RWPE1 (cell line): Measurements from ENCODE around the gene SHBG.

ENCODE experiments used
- CTCF ChIA-PET: fragments of 350-600 bp; sonication (Branson Sonifier 250); formaldehyde crosslinking; extraction: SDS; loops from one replicate; lab custom pipeline; 2021; lab: Yijun Ruan, JAX
- POLR2A ChIA-PET: fragments of 400-600 bp; formaldehyde crosslinking; extraction: SDS; loops from one replicate; lab custom pipeline; 2020; ENCODE audit warnings: antibody characterized with exemption; ENCODE audit not compliant: low non-redundant PET; lab: Yijun Ruan, JAX
- DNase-seq: peaks from one replicate; pipeline ENCODE4 v3.0.0; 2012; ENCODE audit warnings: low spot score
- H3K27ac ChIP-seq: fragments of 450-650 bp; 2 replicates; pipeline ENCODE4 v1.5.1; 2017
- TF ChIP-seq, protein P1 (sequence below): fragments of 450-650 bp; conservative IDR thresholded peaks from 2 replicates; pipeline ENCODE4 v1.5.1; 2017; ENCODE audit warnings: low read depth, mild to moderate bottlenecking

SHBG gene, protein sequence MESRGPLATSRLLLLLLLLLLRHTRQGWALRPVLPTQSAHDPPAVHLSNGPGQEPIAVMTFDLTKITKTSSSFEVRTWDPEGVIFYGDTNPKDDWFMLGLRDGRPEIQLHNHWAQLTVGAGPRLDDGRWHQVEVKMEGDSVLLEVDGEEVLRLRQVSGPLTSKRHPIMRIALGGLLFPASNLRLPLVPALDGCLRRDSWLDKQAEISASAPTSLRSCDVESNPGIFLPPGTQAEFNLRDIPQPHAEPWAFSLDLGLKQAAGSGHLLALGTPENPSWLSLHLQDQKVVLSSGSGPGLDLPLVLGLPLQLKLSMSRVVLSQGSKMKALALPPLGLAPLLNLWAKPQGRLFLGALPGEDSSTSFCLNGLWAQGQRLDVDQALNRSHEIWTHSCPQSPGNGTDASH

GRCh38 chr17:7629939-7630571, at the start of gene SHBG:
Gene SHBG, plus strand, starts transcription at chr17:7630135. Its CDS starts 38 bp downstream, at chr17:7630173.
- CTCF ChIA-PET: no interaction called here
- POLR2A ChIA-PET: no interaction called here
- H3K27ac ChIP-seq: no peak within 1 kb of the TSS
- DNase-seq: no peak
- TF ChIP-seq, protein P1, sequence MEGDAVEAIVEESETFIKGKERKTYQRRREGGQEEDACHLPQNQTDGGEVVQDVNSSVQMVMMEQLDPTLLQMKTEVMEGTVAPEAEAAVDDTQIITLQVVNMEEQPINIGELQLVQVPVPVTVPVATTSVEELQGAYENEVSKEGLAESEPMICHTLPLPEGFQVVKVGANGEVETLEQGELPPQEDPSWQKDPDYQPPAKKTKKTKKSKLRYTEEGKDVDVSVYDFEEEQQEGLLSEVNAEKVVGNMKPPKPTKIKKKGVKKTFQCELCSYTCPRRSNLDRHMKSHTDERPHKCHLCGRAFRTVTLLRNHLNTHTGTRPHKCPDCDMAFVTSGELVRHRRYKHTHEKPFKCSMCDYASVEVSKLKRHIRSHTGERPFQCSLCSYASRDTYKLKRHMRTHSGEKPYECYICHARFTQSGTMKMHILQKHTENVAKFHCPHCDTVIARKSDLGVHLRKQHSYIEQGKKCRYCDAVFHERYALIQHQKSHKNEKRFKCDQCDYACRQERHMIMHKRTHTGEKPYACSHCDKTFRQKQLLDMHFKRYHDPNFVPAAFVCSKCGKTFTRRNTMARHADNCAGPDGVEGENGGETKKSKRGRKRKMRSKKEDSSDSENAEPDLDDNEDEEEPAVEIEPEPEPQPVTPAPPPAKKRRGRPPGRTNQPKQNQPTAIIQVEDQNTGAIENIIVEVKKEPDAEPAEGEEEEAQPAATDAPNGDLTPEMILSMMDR: no peak

DNA sequence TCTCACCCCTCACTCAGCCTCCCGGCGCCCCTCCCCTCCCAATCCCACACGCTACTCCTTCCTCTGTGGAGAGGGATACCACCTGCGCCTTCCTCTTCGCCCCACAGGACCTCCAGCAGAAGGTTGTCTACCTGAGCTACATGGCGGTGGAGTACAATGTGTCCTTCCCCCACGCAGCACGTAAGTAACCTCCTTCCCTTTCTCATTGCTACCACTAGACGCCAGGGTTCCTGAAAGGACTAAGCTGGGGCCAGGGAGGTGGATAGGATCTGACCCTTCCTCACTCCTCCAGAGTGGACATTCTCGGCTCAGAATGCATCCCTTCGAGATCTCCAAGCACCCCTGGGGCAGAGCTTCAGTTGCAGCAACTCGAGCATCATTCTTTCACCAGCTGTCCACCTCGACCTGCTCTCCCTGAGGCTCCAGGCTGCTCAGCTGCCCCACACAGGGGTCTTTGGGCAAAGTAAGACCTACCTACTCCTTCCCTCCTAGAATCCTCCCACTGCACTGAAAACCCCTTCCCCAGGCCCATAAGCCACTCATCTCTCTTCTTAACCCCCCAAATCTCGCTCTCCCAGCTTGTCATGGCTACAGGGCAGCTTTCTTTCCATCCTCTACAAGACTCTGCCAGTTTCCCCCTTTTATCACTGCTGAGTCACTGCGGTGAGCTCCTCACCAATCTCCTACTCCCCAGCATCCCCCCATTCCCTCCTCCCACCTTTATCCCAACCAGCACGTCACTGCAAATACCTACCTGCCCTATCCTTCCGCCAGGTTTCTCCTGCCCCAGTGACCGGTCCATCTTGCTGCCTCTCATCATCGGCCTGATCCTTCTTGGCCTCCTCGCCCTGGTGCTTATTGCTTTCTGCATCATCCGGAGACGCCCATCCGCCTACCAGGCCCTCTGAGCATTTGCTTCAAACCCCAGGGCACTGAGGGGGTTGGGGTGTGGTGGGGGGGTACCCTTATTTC, 49.0 kb upstream of the SHBG start:
- no peak for DNase-seq
- H3K27ac ChIP-seq: peak overlapping the region; percentile 100
- ChIA-PET CTCF (interaction anchor here (3.0 kb wide), 1 partner anchor 8 kb away, joined by 21 read pairs; the partner anchor contains the start of gene SOX15), POLR2A (interaction anchor here (0.6 to 2.0 kb wide), 2 partner anchors 9 to 453 kb away, joined by 4 to 18 read pairs; partner anchors contain the start of gene SOX15)
- TF ChIP-seq, protein P1: no peak

- peak overlapping the region; percentile 100 for H3K27ac ChIP-seq
- TF ChIP-seq, protein P1: no peak
- ChIA-PET POLR2A (no interaction called here), CTCF (interaction anchor here (0.5 kb wide), 1 partner anchor 66 kb away, joined by 5 read pairs; no protein-coding TSS in a partner anchor)
- DNase-seq: no peak
Measured at GRCh38 chr17:7582396-7583252, 47.3 kb upstream of the SHBG start.

DNA sequence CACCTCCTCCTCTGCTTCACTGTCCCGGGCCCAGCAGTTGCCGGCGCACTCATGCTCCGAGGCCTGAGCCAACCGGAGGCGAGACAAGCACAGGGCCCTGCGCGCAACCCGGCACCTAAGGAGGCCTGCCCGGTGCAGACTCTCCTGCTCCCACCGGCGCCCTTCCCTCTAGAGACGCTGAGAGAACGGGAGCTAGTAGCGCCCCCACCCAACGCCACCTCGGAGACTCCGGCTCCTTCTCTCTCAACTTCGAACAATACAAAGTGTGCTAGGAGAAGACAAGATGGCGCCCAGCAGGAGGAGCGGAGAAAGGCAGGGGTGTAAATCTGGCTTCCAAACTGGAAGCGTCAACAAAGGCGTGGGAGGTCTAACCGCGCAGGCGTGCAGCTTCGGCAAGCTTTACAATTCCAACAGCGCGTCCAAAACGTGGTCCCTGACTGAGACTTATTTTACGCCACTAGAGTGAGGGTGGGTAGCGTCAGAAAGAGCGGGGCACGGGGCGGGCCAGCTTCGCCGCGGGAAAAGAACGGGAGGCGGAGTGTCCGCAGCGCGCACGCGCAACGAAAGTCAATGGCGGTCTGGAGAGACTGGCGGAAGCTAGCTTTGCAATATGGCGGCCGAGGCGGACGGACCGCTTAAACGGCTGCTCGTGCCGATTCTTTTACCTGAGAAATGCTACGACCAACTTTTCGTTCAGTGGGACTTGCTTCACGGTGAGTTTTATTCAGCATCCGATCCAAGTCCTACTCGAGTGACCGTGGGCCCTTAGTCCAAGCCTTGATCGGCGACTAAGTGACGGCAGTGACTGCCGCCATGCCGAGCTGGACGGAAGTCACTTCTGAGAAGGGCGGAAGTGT, 46.5 kb upstream of the SHBG start, which contains the start of gene MPDU1:
Gene MPDU1, plus strand, starts transcription at position 600 of the 857 bp plus-strand sequence. Its CDS starts 11 bp downstream, at position 611.
- TF ChIP-seq, protein P1: no peak
- peak within 1 kb of the TSS; percentile 100 for H3K27ac ChIP-seq
- POLR2A ChIA-PET: interaction anchor here (0.5 to 1.0 kb wide), 3 partner anchors 10 to 640 kb away, joined by 3 to 4 read pairs (median 3); no protein-coding TSS in a partner anchor
- peak; percentile 88 for DNase-seq
- CTCF ChIA-PET: no interaction called here
